Tibial nerve (tissue), 4 donors: Measurements from ENCODE around the gene PFKFB2. TPM values are rescaled to one million over a fixed set of nuclear protein-coding genes. Genes with fewer than 3 reads are reported as not detected.

ENCODE experiments used
- DNase-seq, 2 donors: peaks; one replicate each; pipeline ENCODE4 v3.0.0-alpha.2; 2019; ENCODE audit warnings: low spot score in 2 of 2
- H3K27ac ChIP-seq, 4 donors: fragments of 200-600 bp; sonication (generic) in 3 of 4; one replicate each; pipeline ENCODE4 v1.5.1; 2017 to 2019; ENCODE audit warnings: mild to moderate bottlenecking in 1 of 4
- H3K27me3 ChIP-seq, 2 donors: fragments of 200-600 bp; sonication (generic) in 1 of 2; one replicate each; pipeline versions ENCODE4 v1.5.1 to v1.6.0; 2017 to 2019
- H3K36me3 ChIP-seq, 3 donors: fragments of 200-600 bp; sonication (generic); one replicate each; pipeline ENCODE4 v1.5.1; 2018 to 2019
- H3K4me1 ChIP-seq, 4 donors: fragments of 200-600 bp; sonication (generic) in 3 of 4; one replicate each; pipeline ENCODE4 v1.5.1; 2017 to 2019
- H3K4me3 ChIP-seq, 4 donors: fragments of 200-600 bp; sonication (generic) in 3 of 4; one replicate each; pipeline ENCODE4 v1.5.1; 2017 to 2019; ENCODE audit warnings: mild to moderate bottlenecking in 1 of 4, moderate library complexity in 1 of 4
- H3K9me3 ChIP-seq, 4 donors: fragments of 200-600 bp; sonication (generic) in 3 of 4; one replicate each; pipeline ENCODE4 v1.5.1; 2017 to 2019
- EP300 ChIP-seq, 2 donors: sonication (generic); formaldehyde crosslinking; IDR thresholded peaks; one replicate each; pipeline ENCODE4 v1.6.1; 2017; ENCODE audit warnings: antibody characterized with exemption in 2 of 2, mild to moderate bottlenecking in 1 of 2
- POLR2A ChIP-seq, 2 donors: fragments of 450-650 bp; IDR thresholded peaks; one replicate each; pipeline ENCODE4 v1.6.1; 2017; ENCODE audit warnings: antibody characterized with exemption in 2 of 2, mild to moderate bottlenecking in 2 of 2, moderate library complexity in 2 of 2
- WGBS, 2 donors: methylation state at CpG; one replicate each; pipeline ENCODE4 v1.1.5; 2018; 5-methylcytosine and 5-hydroxymethylcytosine counted together
- total RNA-seq, 4 donors: library from RNA; depleted of rRNA; stranded (reverse); fragments of >200 nt; gene quantifications; one replicate each; pipeline ENCODE4 v1.1.0, GENCODE V29; 2016
- TF ChIP-seq, protein P1 (sequence below), 5 experiments: fragments of 200-600 bp in 3 of 5; fragments of 450-650 bp in 2 of 5; sonication (generic) in 3 of 5; IDR thresholded peaks; one replicate each; pipeline ENCODE4 v1.5.1; 2016 to 2019; ENCODE audit warnings: antibody characterized with exemption in 5 of 5, mild to moderate bottlenecking in 3 of 5, moderate library complexity in 2 of 5

The PFKFB2 gene
- 1 to 10 TPM; 6.5 to 9.8 (median 8.6) TPM for total RNA-seq

DNA sequence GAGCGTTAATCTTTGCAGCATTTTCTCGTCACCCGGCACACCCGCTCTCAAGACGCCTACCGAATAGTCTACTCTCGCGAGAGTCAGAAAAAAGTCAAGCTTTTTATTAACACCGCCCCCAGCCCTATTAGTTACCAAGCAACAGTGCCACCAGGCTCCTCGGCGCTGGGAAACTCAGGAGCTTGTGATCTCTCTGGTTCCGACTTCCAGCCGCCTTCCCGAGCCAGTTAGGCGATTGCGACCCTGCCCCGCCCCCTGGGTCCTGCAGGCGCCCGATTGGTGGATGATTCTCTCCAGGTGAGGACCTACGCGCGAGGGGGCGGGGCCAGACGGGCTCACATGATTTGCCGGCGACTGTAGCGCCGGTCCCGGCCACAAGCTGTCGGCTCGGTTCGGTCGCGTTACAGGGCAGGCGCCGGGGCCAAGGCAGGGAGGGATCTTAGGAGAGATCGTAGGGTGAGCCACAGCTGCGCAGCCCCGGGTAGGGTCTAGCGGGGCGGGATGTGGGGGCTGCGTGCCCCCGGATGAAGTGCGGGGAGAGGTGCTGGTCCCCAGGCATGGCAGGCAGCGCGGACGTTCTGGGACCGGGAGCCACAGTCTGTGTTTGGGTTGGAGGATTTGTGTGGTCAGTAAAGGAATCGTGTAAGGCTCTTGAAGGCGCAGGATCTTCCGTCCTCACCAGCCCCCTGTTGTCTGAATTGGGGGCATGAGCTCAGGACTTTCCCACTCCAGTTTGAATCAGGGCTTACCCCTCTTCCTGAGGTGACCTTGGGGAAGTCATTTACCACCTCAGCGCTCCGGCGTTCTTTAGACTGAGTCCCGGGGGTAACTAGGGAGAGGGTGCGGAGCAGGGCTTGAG is at the start of gene PFKFB2:
Gene PFKFB2 (plus strand): TSS at position 365 of the 859 bp plus-strand sequence. CDS start 1,443 bp downstream, outside the sequence.
- H3K36me3 ChIP-seq, result peaks cover 0 to 16% (median 0%) of the 10 kb centered on the region in 3 donors
- peak within 1 kb of the TSS; percentile 55 to 94 (median 62) for H3K4me3 ChIP-seq
- H3K27me3 ChIP-seq, result no peaks in the 10 kb centered on the region
- peaks cover 0 to 43% (median 19%) of the 10 kb centered on the region in 4 donors for H3K4me1 ChIP-seq
- peak within 1 kb of the TSS; percentile 90 to 99 (median 92) for H3K27ac ChIP-seq
- TF ChIP-seq, protein P1, sequence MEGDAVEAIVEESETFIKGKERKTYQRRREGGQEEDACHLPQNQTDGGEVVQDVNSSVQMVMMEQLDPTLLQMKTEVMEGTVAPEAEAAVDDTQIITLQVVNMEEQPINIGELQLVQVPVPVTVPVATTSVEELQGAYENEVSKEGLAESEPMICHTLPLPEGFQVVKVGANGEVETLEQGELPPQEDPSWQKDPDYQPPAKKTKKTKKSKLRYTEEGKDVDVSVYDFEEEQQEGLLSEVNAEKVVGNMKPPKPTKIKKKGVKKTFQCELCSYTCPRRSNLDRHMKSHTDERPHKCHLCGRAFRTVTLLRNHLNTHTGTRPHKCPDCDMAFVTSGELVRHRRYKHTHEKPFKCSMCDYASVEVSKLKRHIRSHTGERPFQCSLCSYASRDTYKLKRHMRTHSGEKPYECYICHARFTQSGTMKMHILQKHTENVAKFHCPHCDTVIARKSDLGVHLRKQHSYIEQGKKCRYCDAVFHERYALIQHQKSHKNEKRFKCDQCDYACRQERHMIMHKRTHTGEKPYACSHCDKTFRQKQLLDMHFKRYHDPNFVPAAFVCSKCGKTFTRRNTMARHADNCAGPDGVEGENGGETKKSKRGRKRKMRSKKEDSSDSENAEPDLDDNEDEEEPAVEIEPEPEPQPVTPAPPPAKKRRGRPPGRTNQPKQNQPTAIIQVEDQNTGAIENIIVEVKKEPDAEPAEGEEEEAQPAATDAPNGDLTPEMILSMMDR (IDR thresholded peaks at IDR 0.05), result peak in 4 of 5 experiments; percentile 10 to 72 (median 46)
- peak; percentile 51 to 88 for TF ChIP-seq POLR2A (IDR thresholded peaks at IDR 0.05)
- TF ChIP-seq EP300 (IDR thresholded peaks at IDR 0.05), result peak; percentile 82 to 92
- DNase-seq, result peak; percentile 96
- H3K9me3 ChIP-seq, result no peaks in the 10 kb centered on the region
- 2% methylated on average over 49 to 54 of the region's 56 CpGs for WGBS, 2 donors

DNA sequence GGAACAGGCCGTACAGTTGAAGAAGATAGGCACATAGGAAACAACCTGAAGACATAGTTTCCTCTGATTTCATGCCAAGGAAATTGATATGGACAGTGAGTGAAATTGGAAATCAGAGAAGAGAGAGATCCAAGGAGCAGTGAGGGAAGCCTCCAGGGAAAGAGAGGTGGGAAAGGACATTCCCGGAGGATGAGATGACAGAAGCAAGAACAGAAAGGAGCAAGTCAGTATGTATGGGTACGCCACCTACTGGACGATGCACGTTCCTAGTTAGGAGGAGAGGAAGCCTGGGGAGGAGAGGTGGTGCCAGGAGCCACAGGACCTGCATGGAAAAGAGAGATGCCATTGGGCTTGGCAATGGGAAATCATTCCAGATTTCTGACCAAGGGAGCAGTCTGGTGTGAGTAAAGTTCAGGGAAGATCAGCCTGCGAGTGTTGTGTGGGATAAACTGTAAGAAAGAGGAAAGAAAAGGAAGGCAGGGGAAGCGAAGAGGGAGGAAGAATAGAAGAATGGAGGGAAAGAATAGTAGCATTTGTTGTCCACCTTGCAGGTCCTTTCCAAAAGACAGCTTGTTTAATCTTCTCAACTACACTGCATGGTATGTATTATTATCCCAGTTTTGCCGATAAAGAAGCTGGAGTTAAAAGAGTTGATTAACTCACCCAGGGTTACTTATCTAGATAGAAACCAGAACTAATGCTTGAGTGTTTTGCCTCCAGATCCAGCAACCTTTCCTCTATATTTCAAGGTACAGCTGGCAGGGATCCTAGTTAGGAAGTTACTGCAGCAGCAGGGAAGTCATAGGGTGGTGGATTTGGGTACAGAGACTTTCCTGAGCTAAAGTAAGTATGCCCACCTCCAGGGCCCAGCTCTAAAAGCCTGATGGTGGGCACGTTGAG is 47.9 kb upstream of the PFKFB2 start:
- no peaks in the 10 kb centered on the region for H3K9me3 ChIP-seq
- peaks cover 0 to 49% (median 15%) of the 10 kb centered on the region in 4 donors for H3K4me1 ChIP-seq
- peak overlapping the region in 2 of 4 donors; percentile 22 to 49 for H3K27ac ChIP-seq
- H3K36me3 ChIP-seq, result no peaks in the 10 kb centered on the region
- DNase-seq, result peak in 1 of 2 donors; percentile 38
- H3K27me3 ChIP-seq, result no peaks in the 10 kb centered on the region
- WGBS, 2 donors, result 46 to 57% methylated on average over 9 of the region's 9 CpGs
- no peak for TF ChIP-seq POLR2A (IDR thresholded peaks at IDR 0.05)
- TF ChIP-seq, protein P1 (IDR thresholded peaks at IDR 0.05), result peak in 3 of 5 experiments; percentile 16 to 51 (median 49)
- no peak overlapping the region for H3K4me3 ChIP-seq

DNA sequence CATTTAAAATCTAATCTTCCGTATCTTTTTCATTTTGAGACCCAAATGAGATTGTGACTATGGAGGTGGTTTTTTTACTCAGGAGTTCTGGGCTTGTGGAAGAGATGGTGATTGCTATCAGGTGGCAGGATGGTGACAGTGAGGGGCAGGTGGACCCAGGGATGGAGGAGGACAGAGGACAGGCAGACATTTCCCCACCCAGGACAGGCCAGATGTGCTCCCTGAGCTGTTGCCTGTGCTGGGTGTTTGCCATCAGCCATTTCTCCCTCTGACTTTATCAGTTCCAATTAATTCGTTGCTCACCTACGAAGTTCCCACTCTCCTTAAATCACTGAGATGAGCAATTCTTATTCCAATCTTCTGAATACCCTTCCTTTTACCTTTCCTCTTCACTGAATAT is 47.0 kb upstream of the PFKFB2 start:
- Histone ChIP-seq H3K9me3 (no peaks in the 10 kb centered on the region), H3K4me1 (peaks cover 0 to 58% (median 15%) of the 10 kb centered on the region in 4 donors)

DNA sequence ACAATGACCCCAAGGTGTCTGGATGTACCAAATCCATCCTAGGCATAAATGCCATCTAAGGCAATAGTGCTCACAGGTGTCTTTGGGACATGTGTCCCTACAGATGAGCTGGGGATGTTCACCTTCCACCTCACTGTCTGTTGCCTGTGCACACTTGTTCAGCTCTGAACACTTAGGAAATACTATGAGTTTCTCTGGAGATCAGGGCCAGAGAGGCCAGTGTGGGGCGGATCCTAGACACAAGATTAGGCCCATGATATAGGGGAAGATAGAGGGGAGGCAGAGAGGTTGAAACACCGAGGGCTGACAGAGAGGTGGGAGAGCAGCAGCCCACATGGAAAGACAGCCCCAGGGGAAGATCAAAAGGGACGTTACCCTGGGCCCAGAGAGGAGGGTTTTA is 46.2 kb upstream of the PFKFB2 start:
- H3K27ac ChIP-seq, result peak overlapping the region in 3 of 4 donors; percentile 20 to 80 (median 76)
- H3K4me3 ChIP-seq, result no peak overlapping the region
- 49 to 54% methylated on average over 3 of the region's 3 CpGs for WGBS, 2 donors
- peaks cover 0 to 59% (median 15%) of the 10 kb centered on the region in 4 donors for H3K4me1 ChIP-seq
- H3K36me3 ChIP-seq, result no peaks in the 10 kb centered on the region
- TF ChIP-seq, protein P1 (IDR thresholded peaks at IDR 0.05), result no peak
- TF ChIP-seq POLR2A (IDR thresholded peaks at IDR 0.05), result no peak
- TF ChIP-seq EP300 (IDR thresholded peaks at IDR 0.05), result no peak
- no peaks in the 10 kb centered on the region for H3K9me3 ChIP-seq
- DNase-seq, result no peak
- H3K27me3 ChIP-seq, result no peaks in the 10 kb centered on the region

More for the DNA sequence above, 47.0 kb upstream of the PFKFB2 start:
- Histone ChIP-seq H3K27me3 (no peaks in the 10 kb centered on the region), H3K4me3 (no peak overlapping the region), H3K27ac (peak overlapping the region in 2 of 4 donors; percentile 14 to 49), H3K36me3 (no peaks in the 10 kb centered on the region)
- 88 to 96% methylated on average over 3 of the region's 3 CpGs for WGBS, 2 donors
- TF ChIP-seq EP300 (IDR thresholded peaks at IDR 0.05) (no peak), POLR2A (IDR thresholded peaks at IDR 0.05) (no peak)
- TF ChIP-seq, protein P1 (IDR thresholded peaks at IDR 0.05), result no peak
- DNase-seq, result no peak
